ACC112 (cell line): ENCODE results near the gene C19orf44.
"Not testable (repeated sequence)": the region's sequence is repeated elsewhere in the genome, so short reads cannot be mapped to it uniquely, and the experiment has no call there.

ENCODE experiments used
- H2AFZ ChIP-seq: fragments of 200-600 bp; sonication (generic); one replicate; pipeline ENCODE4 v1.6.0; 2017; ENCODE audit warnings: antibody characterized with exemption, low read length; ENCODE audit not compliant: unreplicated experiment
- H3K27ac ChIP-seq: fragments of 200-600 bp; sonication (generic); 2 replicates; pipeline ENCODE4 v1.5.1; 2014; ENCODE audit warnings: low read depth, mild to moderate bottlenecking, antibody characterized with exemption, low read length, moderate library complexity
- H3K27me3 ChIP-seq: fragments of 200-600 bp; sonication (generic); 2 replicates; pipeline ENCODE4 v1.6.1; 2014; ENCODE audit warnings: mild to moderate bottlenecking, antibody characterized with exemption, low read length, moderate library complexity, mixed read lengths; ENCODE audit not compliant: insufficient read depth
- H3K36me3 ChIP-seq: fragments of 200-600 bp; sonication (generic); 2 replicates; pipeline ENCODE4 v1.6.1; 2016; ENCODE audit warnings: mild to moderate bottlenecking, antibody characterized with exemption, low read length, moderate library complexity, mixed read lengths; ENCODE audit not compliant: insufficient read depth
- H3K4me1 ChIP-seq: fragments of 200-600 bp; sonication (generic); one replicate; pipeline ENCODE4 v1.6.1; 2016; ENCODE audit warnings: low read length, mixed read lengths; ENCODE audit not compliant: insufficient read depth, unreplicated experiment, control insufficient read depth
- H3K4me3 ChIP-seq: fragments of 200-600 bp; sonication (generic); 2 replicates; pipeline ENCODE4 v1.5.1; 2014; ENCODE audit warnings: mild to moderate bottlenecking, low read depth, low read length
- H3K79me2 ChIP-seq: fragments of 200-600 bp; sonication (generic); one replicate; pipeline ENCODE4 v1.6.0; 2016; ENCODE audit warnings: low read length; ENCODE audit not compliant: control insufficient read depth, unreplicated experiment, insufficient read depth

The C19orf44 gene

GRCh38 chr19:16458391-16459341 lies 37.5 kb upstream of the C19orf44 start:
- no peak overlapping the region for H3K4me3 ChIP-seq
- no peaks in the 10 kb centered on the region for H3K36me3 ChIP-seq
- H3K4me1 ChIP-seq: peaks cover 29% of the 10 kb centered on the region
- H3K27me3 ChIP-seq: no peaks in the 10 kb centered on the region
- no peak overlapping the region for H2AFZ ChIP-seq
- no peak overlapping the region for H3K27ac ChIP-seq
- H3K79me2 ChIP-seq: peaks cover 68% of the 10 kb centered on the region

DNA sequence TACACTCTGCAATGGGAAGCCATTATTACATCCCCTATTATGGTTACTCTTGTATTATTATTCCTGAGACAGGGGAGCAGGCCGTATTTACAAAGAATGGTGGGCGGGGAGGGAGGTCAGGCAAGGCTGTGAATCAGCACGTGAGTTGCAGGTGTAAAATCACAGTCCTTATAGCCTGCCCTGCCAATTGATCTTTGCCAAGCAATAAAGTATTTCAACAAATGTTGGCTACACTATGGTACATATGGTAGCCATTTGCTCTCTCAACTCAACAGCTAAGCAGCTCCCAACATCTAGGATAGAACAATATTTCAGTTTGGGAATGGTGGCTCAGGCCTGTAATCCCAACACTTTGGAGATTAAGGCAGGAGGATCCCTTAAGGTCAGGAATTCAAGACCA lies 36.5 kb upstream of the C19orf44 start:
- Histone ChIP-seq H3K27me3 (no peaks in the 10 kb centered on the region), H2AFZ (no peak overlapping the region), H3K79me2 (peaks cover 69% of the 10 kb centered on the region), H3K36me3 (no peaks in the 10 kb centered on the region), H3K27ac (no peak overlapping the region), H3K4me1 (peaks cover 29% of the 10 kb centered on the region), H3K4me3 (no peak overlapping the region)

- Histone ChIP-seq H3K27ac (no peak overlapping the region), H3K79me2 (peaks cover 69% of the 10 kb centered on the region), H3K4me1 (peaks cover 29% of the 10 kb centered on the region)
Observed at GRCh38 chr19:16460454-16460853, 35.7 kb upstream of the C19orf44 start.

GRCh38 chr19:16461630-16462051 lies 34.6 kb upstream of the C19orf44 start:
- H3K79me2 ChIP-seq: peaks cover 70% of the 10 kb centered on the region
- peaks cover 24% of the 10 kb centered on the region for H3K4me1 ChIP-seq
- no peak overlapping the region for H3K27ac ChIP-seq
- H3K4me3 ChIP-seq: no peak overlapping the region
- H3K27me3 ChIP-seq: no peaks in the 10 kb centered on the region
- H2AFZ ChIP-seq: no peak overlapping the region
- H3K36me3 ChIP-seq: no peaks in the 10 kb centered on the region

More at GRCh38 chr19:16460454-16460853, 35.7 kb upstream of the C19orf44 start:
- no peak overlapping the region for H3K4me3 ChIP-seq
- no peak overlapping the region for H2AFZ ChIP-seq
- no peaks in the 10 kb centered on the region for H3K36me3 ChIP-seq
- no peaks in the 10 kb centered on the region for H3K27me3 ChIP-seq

- peaks cover 72% of the 10 kb centered on the region for H3K79me2 ChIP-seq
- no peak overlapping the region for H3K27ac ChIP-seq
- H3K4me1 ChIP-seq: peaks cover 12% of the 10 kb centered on the region
Observed at GRCh38 chr19:16462757-16463250, 33.4 kb upstream of the C19orf44 start.

DNA sequence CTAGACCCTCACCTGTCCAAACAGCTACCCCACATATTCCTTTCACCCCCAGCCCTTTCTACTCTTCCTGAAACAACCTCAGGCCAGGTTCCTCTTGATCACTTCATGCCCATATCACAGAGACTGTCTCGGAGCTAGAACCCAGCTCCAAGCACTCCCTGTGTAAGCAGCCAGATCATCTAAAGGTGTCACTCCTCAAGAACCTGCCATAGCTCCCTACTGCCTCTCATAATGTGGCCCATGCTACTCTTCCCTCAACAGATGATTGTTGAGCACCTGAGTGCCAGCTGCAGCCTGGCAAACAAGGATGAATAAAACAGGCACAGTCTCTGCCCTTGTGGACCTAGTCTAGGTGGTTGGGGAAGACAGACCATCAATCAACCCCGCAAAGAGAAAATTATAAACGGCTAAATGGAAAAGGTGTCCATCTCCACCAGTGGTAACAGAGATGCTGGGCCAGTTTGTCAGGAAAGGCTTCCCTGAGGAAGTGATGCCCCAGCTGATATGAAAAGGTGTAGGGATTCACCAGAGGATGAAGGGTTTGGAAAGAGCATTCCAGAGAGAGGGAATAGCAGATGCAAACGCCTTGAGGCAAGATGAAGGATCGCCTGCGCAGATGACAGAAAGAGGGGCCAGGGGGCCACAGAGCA lies 32.7 kb upstream of the C19orf44 start:
- Histone ChIP-seq H3K27me3 (no peaks in the 10 kb centered on the region), H3K36me3 (no peaks in the 10 kb centered on the region), H3K79me2 (peaks cover 77% of the 10 kb centered on the region), H3K4me1 (peaks cover 8% of the 10 kb centered on the region), H2AFZ (no peak overlapping the region), H3K4me3 (no peak overlapping the region), H3K27ac (no peak overlapping the region)

More at GRCh38 chr19:16462757-16463250, 33.4 kb upstream of the C19orf44 start:
- no peak overlapping the region for H3K4me3 ChIP-seq
- H2AFZ ChIP-seq: no peak overlapping the region
- no peaks in the 10 kb centered on the region for H3K27me3 ChIP-seq
- no peaks in the 10 kb centered on the region for H3K36me3 ChIP-seq

DNA sequence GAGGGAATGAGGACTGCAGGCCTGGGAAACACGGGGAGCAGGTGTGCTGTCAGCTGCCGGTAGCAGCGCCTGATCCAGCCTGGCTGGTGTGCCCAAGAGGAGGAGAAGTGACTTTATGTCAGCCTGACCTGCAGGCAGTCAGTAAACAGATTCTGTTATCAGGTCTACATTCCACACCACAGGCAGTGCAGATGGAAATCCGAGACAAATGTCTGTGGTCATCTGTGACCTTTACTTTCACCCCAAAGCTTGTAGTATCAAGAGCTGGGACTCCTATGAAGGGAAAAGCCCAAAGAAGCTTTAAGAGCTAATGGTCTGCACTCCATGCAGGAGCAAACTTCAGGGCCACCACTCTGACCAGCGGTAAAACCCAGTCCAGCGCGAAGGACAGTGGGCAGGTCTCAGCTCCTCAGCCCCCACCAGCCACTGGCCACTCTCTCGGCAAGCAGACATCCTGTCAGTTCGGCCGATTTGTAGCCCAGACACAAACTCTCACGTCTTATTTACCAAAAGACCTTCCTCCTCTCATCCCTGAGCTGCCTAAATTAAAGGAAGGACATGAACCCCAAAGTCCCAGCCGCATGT lies 32.1 kb upstream of the C19orf44 start:
- H3K36me3 ChIP-seq: no peaks in the 10 kb centered on the region
- H3K4me1 ChIP-seq: peaks cover 8% of the 10 kb centered on the region
- H3K27ac ChIP-seq: no peak overlapping the region
- H3K27me3 ChIP-seq: no peaks in the 10 kb centered on the region
- H3K79me2 ChIP-seq: peaks cover 77% of the 10 kb centered on the region
- no peak overlapping the region for H3K4me3 ChIP-seq
- no peak overlapping the region for H2AFZ ChIP-seq

GRCh38 chr19:16465239-16465638 lies 31.0 kb upstream of the C19orf44 start:
- no peak overlapping the region for H2AFZ ChIP-seq

GRCh38 chr19:16466802-16467427 lies 29.3 kb upstream of the C19orf44 start:
- H3K79me2 ChIP-seq: peaks cover 86% of the 10 kb centered on the region
- H3K36me3 ChIP-seq, H2AFZ ChIP-seq, H3K27ac ChIP-seq, H3K4me3 ChIP-seq, H3K4me1 ChIP-seq, H3K27me3 ChIP-seq: not testable (repeated sequence)

More at GRCh38 chr19:16465239-16465638, 31.0 kb upstream of the C19orf44 start:
- Histone ChIP-seq H3K4me1 (peaks cover 8% of the 10 kb centered on the region), H3K4me3 (no peak overlapping the region), H3K36me3 (no peaks in the 10 kb centered on the region), H3K79me2 (peaks cover 77% of the 10 kb centered on the region), H3K27ac (no peak overlapping the region), H3K27me3 (no peaks in the 10 kb centered on the region)

GRCh38 chr19:16467581-16467980 lies 28.6 kb upstream of the C19orf44 start:
- Histone ChIP-seq H3K27ac (no peak overlapping the region), H3K4me1 (peaks cover 7% of the 10 kb centered on the region), H3K27me3 (no peaks in the 10 kb centered on the region), H3K79me2 (peaks cover 82% of the 10 kb centered on the region), H3K4me3 (no peak overlapping the region), H2AFZ (no peak overlapping the region), H3K36me3 (no peaks in the 10 kb centered on the region)
